ENCODE results near the gene AGAP1.
A peak's percentile ranks its signal among the peaks of the same experiment; 100 is the strongest.

AGAP1 gene

DNA sequence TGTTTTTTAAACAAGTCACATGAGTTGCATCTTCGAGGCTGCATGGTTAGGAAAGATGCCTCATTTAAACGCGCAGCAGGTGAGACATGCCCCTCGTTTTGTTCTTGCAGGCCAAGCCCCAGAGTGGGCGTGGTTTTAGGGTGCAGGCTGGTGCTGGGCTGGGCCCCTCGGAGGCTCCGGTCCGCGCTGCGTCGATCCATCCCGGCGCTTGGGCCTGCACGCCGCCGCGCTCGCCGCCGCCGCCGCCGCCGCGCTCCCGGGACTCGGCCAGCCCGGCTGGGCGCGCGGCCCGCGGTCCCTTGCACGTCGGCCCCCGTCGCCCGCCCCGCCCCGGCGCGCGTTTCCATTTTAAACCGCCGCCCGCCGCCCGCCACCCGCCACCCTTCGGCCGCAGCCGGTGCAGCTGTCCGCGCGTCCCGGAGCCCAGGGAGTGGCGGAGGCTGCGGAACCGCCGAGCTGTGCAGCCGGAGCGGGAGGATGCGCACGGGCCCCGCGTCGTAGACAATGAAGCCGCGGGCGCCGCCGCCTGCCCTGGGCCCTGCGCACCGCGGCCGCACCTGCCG lies 175.5 kb downstream of the AGAP1 start:
- peak in 2 of 5 experiments; percentile 34 to 61 for DNase-seq

DNA sequence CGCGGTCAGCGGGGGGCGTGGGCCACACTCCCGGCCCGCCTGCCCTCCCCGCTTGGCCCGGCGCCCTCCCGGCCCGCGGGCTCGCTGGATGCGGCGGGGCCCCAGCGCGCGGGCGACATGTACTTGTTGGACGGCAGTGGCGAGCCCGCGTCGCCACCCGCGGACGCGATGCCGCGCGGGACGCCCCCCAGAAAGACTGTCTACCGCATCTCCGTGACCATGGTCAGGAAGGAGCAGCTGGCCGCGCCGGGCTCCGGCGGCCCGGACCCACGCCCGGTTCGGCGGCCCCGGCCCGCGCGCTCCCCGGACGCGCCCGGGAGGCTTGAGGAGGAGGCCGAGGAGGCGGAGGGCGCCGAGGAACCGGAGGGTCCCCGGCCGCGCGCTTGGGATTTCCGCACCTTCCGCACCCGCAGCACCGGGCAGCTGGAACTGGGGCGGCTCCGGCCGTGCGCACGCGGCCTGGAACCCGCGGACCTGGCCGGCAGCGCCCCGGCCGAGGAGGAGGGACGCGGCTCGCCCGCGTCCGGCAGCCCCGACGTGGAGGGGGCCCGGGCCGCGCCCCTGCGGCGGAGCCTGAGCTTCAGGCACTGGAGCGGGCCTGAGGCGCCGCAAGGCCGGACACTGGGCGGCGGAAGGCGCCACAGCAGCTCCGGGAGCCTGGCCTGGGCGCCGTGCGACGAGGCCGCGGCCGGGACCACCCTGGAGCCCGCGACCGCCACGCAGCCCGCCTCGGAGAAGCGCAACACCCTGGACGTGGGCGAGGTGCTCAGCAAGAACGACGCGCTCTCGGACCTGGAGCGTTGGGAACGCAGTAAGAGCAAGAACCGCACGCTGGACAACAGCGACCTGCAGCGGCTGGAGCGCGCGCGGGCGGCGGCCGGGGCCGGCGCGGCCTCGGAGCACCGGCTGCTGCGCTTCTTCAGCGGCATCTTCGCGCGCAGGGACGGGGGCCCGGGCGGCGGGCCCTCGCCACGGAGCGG lies 176.4 kb downstream of the AGAP1 start:
- DNase-seq: no peak

DNA sequence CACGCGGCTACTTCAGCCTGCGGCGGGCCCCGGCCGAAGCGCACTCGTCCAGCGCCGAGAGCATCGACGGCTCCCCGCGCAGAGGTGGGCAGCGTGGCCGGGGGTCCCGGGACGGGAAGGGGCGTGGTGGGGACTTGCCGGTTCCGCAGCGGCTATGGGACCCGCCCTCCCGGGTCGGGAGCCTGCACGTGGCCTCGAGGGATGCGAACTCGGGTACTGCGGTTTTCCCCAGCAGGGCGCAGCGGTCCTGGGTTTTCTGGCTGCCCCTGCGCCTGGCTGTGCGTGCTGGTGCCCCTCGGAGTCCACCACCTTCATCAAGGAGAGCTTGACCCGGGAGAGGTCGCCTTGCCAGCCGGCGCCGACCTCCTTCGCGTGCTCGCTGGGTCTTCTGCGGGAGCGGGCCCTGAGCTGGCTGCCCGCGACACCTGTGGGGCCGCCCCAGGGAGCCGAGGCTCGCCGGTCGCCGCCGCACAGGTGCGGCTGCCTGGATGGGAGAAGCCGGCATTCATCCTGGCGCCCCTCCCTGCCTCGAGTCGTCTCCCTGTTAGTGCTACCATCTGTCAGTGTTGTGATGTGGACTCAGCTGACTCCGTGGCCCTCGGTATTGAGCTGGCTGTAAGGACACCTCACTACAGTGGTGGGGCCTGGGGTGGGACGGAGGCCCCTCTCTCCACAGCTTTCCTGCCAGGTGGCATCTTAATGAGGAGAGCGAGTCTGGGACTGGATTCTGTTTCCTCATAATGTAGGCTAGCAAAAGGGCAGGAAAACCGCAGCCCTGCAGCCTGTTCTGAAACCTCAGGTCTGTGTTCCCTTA lies 177.3 kb downstream of the AGAP1 start:
- peak in 1 of 5 experiments; percentile 13 for DNase-seq

DNA sequence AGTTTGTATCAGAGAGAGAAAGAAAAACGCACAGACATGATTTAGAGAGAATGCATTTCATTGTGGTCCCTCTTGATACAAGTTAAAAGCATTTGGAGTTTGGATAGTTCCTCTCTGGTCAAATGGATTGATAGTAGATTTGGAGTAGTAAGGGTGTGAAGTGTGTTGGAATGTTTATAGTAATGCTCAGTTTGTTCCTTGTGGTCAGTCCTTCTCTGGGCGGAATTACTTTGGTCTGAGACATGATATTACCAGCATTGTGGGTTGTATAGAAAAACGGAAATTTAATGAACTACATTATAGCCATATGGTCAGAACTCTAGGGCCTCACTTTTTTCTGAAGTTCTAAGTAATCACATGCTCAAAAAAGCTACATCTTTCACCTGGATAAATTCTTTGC lies 178.9 kb downstream of the AGAP1 start:
- DNase-seq: no peak

DNA sequence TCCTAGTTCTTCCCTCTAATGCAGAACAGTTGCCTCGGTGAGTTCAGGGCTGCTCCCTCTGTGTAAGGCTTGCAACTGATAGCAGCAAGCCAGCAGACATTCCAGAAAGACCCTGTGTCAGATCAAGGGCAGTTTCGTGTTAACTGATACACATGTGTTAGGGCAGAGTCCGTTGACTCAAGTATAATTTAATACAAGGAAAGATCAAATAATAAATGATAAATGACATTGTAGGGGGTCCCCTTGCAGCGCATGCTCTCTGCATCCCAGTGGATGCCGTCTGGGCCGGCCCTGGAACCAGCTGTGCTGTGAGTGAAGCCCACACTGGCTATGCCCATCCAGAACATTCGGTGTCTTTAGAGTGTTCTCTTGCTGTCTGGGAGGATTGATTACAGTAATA lies 180.3 kb downstream of the AGAP1 start:
- DNase-seq: no peak

DNA sequence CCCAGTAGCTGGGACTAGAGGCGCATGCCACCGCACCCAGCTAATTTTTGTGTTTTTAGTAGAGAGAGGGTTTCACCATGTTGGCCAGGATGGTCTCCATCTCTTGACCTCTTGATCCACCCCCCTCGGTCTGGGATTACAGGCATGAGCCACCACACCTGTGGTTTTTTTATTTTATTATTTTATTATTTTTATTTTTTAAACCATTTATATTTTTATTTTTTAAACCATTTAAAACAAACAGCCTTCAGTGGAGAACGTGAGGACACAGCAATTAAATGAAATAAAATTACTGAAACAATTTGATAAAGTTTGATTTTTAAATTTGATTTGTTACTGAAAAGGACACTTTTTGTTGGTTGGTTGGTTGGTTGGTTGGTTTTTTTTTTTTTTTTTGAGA lies 181.0 kb downstream of the AGAP1 start:
- no peak for DNase-seq

DNA sequence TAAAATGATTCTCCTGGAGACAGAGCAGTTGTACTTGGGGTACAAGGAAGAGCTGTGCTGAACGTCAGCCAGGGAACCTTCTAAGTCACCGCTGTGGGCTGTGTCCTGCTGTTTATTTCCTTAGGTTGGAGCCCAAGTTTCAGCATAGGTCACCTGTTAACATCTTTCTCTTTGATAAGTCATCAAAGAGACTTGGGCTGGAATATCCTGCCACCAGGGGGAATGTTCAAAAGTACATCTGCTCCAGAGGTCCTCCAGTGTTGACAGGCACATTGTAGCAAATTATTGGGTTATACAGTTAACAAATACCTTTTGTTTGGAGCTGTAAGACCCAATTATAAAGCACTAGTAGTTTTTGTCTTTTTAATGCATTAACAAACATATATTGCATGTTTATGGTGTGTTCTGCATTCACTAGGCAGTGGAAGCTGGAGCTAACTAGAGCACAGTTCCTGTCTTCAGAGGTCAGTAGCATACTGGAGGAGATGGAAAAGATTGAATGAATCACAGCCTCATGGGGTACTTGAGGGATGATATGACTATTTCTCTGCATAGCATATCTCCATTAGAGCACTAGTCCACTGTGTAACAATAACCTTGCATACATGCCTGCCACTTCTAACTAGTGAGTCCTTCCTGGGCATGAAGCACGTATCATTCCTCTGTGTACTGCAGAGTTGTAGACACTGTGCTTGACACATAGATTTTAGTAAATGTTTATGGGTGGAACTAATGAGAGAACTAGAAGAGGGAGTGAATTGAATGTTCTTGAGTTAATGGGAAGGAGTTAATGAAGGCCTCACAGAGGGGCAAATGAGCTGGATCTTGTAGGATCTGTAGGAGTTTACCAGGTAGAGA lies 182.1 kb downstream of the AGAP1 start:
- no peak for DNase-seq

DNA sequence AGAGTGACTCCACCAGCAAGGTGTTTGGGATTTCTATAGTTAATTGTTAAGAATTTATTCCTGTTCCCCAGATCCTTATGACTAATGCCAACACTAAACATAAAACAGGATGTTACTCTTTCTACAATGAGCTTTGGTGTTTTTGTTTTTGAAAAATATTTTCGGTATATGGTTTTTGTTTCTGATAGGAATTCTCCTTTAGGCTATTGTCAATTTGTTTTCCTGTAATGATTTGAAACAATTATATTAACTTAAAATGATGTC lies 182.6 kb downstream of the AGAP1 start:
- no peak for DNase-seq

DNA sequence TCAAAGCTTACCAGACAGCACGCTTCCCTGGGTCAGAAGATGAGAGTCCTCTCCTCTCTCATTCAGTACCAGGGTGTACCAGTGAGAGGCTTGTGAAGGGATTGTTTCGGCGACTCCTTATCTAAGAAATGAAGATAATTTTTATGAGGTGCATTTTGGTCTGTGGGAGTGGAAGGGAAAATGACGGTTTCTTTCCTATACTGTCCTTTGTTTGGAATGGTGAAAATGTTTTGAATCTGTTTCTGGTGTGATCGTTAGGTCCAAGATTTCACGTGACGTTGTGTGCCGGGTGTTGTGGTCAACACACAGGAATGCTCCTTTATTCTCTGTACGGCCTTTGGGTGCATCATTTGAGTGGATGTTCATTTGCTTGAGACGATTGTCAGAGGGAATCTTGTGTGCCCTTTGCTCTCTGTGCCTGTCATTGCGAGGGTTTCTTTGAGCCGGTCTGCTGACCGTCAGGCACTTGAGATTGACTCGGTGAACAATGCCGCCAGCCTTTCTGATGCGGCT lies 183.5 kb downstream of the AGAP1 start:
- no peak for DNase-seq

DNA sequence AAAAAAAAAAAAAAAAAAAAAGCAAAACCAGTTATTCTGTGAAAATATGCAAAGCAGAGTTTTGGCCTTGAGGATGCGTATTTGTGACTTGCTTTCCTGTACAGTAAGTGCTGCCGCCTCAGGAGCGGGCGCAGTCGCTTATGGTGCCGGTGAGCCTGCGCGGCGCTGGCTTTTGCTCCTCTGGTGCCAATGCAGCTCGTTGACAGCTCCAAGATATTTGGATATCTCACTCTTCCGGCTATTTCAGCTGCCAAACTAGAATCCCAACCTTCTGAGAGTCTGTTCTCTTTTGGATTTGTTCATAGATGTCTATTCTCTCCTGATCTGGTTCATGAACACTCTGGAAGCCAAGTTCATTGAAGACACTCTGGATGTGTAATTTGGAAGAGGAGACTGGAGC lies 184.1 kb downstream of the AGAP1 start:
- no peak for DNase-seq

DNA sequence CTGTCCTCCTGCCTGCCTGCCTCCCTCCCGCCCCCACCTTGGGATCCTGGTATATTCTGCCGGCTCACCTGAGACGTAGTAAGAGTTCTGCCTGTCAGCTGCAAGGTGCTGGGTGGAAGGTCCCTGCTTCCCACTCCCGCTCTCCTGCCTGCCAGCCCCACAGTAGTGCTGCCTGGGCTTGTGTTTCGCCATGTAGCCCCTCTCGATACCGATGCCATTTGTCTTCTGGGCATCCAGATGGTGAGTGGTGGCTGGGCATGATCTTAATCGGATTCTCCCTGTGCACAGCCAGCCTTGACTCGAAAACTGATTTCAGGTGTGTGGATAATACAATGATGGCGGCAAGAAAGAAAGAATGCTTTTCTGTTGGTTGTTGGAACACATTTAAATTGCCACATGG lies 184.9 kb downstream of the AGAP1 start:
- no peak for DNase-seq

DNA sequence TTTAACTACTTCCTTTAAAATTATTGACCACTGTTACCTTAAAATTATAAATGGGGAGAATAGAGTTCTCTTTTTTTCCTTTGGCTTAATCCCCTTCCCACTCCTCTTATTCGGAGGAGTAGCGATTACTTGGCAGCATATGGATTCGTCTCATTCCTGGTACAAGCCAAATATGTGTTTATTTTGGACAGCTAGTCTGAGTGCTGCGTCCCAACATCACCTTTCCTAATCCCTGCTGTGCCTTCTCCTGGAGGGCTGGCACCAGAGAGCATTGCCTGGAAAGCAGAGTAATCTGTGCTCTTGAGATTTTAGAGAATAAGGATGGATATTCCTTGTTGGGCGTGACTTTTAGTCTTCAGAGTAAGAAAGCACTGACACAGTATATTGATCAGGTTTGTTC lies 185.6 kb downstream of the AGAP1 start:
- DNase-seq: no peak

DNA sequence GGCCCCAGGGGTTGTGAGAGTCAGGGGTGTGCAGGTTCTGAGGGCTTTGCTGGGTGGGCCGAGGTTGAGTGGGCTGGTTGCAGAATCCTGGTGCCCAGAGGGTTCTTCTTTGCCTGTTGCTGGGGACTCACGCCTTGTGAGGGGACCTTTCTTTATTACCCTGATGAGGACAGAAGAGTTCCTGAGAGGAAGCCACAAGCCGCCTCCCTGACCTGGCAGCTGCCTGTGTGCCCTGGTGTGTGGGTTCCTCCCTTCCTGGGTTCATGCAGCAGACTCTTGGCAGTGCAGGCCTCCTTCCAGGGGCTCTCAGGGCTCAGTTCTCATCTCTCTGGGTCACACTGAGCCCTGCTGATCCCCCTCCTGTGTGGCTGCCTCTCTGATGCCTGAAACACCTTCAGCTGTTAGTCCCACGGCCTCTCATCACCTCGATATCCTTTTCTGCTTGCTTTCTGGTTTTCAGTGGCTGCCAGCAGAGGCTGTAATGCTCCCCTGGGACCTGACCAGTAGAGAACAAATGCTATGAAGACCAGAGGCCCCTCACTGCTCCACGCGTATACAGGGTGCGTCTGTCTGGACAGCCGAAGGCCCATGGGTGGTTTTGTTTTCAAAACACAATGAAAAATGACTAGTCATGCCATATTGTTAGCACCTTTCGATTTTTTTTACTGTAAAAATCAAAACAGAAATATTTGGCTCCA lies 191.3 kb downstream of the AGAP1 start:
- DNase-seq: peak in 1 of 5 experiments; percentile 22

DNA sequence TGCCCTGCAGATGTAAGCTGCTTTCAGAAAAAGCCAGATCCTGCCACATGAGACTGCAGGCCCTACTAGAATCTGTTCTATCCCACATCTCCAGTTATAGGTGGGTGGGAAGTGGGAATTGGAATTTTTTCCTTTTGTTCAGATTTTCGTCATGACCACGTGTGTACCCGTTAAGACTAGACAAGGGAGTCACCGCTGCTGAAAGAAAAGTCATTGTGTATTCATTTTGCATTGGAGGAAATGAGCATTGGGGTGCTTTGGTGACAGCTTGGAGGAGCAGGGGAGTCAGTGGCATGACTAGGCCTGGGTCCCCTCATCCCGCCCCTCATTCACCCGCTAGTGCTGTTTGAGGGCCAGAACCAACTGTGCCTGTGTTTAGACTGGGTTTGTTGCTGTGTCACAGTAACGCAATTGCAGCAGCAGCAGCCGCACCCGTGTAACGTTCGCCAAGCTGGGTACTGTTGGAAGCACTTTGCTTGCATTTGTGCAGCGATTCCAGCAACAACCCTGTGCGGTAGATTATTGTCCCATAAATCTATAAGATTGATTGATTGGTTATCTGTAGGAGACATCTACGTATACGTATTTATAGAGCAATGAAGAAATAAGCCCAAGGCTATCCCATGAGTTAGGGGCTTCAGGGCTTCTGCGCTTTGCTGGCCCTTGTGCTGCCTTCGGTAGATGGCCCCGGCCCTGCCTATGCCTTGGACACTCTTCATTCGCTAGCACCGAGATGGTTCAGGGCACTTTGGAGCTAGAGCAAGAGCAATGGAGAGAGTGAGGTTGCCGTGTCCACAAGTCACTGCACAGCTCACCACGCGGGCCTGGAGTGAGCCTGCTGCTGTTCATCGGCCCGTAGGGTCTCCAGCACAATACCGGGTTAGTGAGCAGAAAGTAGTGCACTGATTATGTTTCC lies 194.9 kb downstream of the AGAP1 start:
- no peak for DNase-seq

DNA sequence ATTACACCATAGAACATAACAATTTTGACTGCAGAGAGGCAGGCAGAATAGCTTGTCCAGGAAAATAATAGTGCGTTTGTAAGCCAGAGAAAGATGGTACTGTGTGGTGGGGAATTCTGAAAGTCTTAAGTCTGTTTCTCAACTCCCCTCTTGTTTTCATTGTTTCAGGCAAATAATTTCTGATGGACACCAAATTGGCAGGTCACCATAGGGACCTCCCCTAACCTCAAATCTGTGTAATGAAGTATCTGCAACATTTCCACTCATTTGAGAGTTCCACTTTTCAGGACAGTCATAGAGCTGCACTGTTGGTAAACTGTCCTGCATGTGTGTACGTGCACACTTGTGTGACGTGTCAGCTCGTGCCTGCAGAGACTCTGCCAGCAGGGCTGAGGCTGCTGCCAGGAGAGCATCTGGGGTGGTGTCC lies 195.6 kb downstream of the AGAP1 start:
- DNase-seq: no peak

DNA sequence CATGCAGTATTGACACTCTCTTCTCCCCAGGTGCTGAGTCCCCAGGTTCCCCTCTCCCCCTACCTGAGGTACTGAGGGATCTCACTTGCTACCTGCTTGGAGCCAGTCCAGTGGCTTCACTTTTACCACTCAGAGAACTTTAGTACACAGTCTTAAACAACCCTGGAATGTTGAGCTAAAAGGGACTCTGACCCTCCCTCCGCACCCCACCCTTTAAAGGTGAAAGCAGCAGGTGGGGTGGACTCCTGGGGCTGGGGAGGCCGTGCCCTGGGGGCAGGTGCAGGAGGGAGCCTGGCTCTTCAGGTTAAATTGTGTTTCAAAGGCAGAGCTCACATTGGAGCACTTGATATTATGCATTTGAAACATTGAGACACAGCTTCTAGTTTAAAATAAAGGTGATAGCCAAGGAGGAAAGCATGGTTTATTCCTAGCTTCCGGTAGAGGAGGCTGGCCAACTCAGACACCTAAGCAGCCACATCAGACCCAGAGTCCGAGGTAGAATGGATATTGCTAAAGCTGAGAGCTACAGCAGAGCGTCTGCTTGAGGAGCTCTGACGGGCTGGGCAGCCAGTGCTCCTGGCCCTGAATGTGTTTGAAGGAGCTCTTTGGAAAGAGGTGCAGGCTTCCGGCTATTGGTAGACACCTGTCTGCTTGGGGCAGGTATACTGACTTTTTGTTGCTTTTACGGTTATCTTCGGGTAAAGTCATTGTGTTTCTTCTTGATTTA lies 196.4 kb downstream of the AGAP1 start:
- no peak for DNase-seq

DNA sequence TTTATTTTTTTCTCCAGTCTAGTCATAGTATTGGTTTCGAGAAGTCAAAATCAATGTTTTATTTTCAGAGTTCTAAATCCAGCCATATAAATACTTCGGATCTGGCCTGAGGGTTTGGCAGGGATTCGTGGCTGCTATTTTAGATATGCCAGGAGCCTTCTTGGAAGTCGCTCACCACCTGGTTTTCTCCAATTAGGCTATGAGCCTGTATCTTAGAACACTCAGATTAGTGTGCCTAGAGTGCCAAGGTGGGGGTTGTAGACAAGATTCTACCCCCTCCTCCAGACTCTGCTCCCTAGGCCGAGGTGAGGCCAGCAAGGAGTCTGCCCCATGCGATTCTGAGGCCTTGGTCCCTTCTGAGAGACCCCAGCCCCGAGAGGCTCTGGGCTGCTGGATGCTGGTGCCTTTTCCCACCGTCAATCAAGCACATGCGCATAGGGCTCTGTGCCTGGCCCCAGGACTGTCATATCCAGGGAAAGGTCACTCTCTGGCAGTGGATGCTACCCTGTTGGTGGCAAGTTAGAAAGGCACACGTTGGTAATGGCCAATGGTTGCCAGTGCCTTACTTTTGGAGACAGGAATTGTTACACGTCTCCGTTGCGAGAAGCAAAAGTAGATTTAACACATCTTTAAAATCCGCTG lies 197.1 kb downstream of the AGAP1 start:
- DNase-seq: no peak

DNA sequence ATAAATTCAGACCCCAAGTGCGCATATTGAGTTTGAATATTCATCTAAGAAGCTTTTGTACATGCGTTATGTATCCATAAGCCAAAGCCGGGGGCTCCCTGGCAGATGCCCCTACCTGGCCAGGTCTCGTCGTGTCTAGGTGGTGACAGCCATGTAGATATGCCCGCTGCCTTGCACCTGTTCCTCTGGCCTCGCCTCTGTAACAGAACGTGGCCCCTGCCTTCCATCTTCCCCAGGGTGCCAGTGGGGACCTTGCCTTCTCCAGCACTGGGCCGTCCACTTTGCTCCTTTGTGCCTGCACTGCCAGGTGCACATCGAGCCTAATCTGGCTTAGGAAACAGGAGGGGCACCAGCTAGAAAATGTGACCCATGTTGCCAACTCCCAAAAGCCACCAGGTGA lies 198.2 kb downstream of the AGAP1 start:
- no peak for DNase-seq

DNA sequence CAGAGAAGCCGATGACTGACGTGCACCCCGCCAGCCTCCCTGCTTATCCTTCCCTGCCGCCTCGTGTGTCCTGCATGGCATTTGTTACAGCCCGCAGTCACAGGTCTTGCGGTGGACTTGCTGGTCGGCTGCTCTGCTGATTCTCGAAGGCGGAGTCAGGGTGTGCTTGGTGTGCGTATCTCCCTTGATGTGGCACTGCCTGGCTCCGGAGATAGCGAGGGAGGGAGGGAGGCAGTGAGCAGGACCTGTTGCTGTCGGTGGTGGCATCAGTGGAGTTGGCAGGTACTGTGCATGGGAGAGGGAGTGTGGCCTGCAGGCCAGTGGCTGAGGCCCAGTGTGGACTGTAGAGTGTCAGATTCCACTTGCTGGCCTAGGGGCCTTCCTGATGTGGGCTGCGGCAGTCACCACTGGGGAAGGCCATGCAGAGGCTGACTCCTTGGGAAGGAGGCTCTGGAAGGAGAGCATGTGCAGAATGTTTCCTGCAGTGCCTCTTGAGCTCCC lies 198.9 kb downstream of the AGAP1 start:
- no peak for DNase-seq

Measured in T-helper 2 cell (primary cell).